ENCODE measurements around the gene ZFAND2B. TPM values are rescaled to one million over a fixed set of nuclear protein-coding genes. Genes with fewer than 3 reads are reported as not detected.

ZFAND2B gene
- total RNA-seq, 1 donor from 2014 or later: 29.8 TPM

- TF ChIP-seq, protein P1, sequence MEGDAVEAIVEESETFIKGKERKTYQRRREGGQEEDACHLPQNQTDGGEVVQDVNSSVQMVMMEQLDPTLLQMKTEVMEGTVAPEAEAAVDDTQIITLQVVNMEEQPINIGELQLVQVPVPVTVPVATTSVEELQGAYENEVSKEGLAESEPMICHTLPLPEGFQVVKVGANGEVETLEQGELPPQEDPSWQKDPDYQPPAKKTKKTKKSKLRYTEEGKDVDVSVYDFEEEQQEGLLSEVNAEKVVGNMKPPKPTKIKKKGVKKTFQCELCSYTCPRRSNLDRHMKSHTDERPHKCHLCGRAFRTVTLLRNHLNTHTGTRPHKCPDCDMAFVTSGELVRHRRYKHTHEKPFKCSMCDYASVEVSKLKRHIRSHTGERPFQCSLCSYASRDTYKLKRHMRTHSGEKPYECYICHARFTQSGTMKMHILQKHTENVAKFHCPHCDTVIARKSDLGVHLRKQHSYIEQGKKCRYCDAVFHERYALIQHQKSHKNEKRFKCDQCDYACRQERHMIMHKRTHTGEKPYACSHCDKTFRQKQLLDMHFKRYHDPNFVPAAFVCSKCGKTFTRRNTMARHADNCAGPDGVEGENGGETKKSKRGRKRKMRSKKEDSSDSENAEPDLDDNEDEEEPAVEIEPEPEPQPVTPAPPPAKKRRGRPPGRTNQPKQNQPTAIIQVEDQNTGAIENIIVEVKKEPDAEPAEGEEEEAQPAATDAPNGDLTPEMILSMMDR (IDR thresholded peaks at IDR 0.05): no peak
- peak overlapping the region; percentile 49 for H3K27ac Mint-ChIP-seq (ENCODE audit: unreplicated experiment)
- no peak overlapping the region for H3K4me3 Mint-ChIP-seq (ENCODE audit: unreplicated experiment)
- no peaks in the 10 kb centered on the region for H3K27me3 Mint-ChIP-seq (ENCODE audit: low read depth)
- H3K36me3 Mint-ChIP-seq (ENCODE audit: low read depth): peaks cover 17% of the 10 kb centered on the region
- DNase-seq (ENCODE audit: low spot score): no peak
- no peaks in the 10 kb centered on the region for H3K9me3 Mint-ChIP-seq (ENCODE audit: low read depth)
- peaks cover 26% of the 10 kb centered on the region for H3K4me1 Mint-ChIP-seq (ENCODE audit: low read depth)
Measured at GRCh38 chr2:219210886-219211362, 4.3 kb downstream of the ZFAND2B start.

DNA sequence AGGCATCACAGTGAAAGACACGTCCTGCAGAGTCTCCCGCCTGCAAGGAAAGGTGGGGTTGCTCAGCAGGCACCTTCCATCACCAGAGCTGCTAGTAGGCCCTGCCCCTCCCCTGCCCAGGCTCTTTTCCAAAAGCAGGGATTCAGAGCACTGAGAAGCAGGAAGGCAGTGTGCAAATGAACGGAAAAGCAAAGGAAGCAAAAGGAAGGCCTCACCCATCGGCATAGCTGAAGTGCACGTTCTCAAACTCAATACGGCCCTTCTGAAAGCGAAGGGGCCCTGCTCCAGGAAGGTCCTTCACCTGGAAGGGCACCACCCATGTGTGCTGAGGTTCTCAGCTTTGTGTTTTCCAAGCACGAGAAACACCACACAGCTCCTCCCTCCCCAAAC, 6.4 kb downstream of the ZFAND2B start:
- no peak for DNase-seq (ENCODE audit: low spot score)
- Mint-ChIP-seq H3K27me3 (ENCODE audit: low read depth) (no peaks in the 10 kb centered on the region), H3K4me1 (ENCODE audit: low read depth) (peaks cover 23% of the 10 kb centered on the region), H3K9me3 (ENCODE audit: low read depth) (no peaks in the 10 kb centered on the region), H3K4me3 (ENCODE audit: unreplicated experiment) (no peak overlapping the region), H3K36me3 (ENCODE audit: low read depth) (peaks cover 17% of the 10 kb centered on the region), H3K27ac (ENCODE audit: unreplicated experiment) (no peak overlapping the region)
- TF ChIP-seq, protein P1 (IDR thresholded peaks at IDR 0.05): no peak

DNA sequence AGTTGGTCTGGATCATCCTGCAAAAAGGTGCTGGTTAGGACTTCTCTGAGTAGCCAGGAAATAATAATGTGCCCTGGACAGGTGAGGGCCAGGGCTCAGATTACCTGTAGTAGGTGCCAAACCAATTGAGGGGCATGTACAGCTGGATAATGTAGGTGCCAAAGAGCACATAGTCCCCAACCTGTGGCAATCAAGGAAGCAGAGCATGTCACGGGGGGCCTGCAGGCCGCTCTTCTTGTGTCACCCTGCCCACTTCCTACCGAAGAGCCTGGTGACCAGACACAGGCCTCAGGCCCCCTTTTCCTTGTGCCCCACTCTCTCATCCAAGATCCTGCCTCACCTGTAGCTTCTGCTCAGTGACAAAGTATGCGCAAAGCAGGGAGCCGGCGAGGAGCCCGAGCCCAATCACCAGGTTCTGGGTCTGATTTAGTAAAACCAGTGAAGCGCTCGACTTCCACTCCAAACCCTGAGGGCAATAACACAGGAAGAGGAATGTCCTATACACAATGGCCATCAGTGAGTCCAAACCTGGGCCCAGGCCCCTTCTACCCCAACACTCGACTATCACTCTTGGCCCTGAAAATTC, 7.0 kb downstream of the ZFAND2B start:
- TF ChIP-seq, protein P1 (IDR thresholded peaks at IDR 0.05): no peak

GRCh38 chr2:219214141-219214540, 7.6 kb downstream of the ZFAND2B start:
- Mint-ChIP-seq H3K27me3 (ENCODE audit: low read depth) (no peaks in the 10 kb centered on the region), H3K4me1 (ENCODE audit: low read depth) (peaks cover 17% of the 10 kb centered on the region), H3K4me3 (ENCODE audit: unreplicated experiment) (no peak overlapping the region), H3K9me3 (ENCODE audit: low read depth) (no peaks in the 10 kb centered on the region), H3K36me3 (ENCODE audit: low read depth) (peaks cover 17% of the 10 kb centered on the region), H3K27ac (ENCODE audit: unreplicated experiment) (no peak overlapping the region)
- TF ChIP-seq, protein P1 (IDR thresholded peaks at IDR 0.05): no peak
- DNase-seq (ENCODE audit: low spot score): no peak

More for the DNA sequence above, 7.0 kb downstream of the ZFAND2B start:
- H3K36me3 Mint-ChIP-seq (ENCODE audit: low read depth): peaks cover 17% of the 10 kb centered on the region
- no peak for DNase-seq (ENCODE audit: low spot score)
- peaks cover 18% of the 10 kb centered on the region for H3K4me1 Mint-ChIP-seq (ENCODE audit: low read depth)
- H3K4me3 Mint-ChIP-seq (ENCODE audit: unreplicated experiment): no peak overlapping the region
- no peaks in the 10 kb centered on the region for H3K9me3 Mint-ChIP-seq (ENCODE audit: low read depth)
- no peak overlapping the region for H3K27ac Mint-ChIP-seq (ENCODE audit: unreplicated experiment)
- no peaks in the 10 kb centered on the region for H3K27me3 Mint-ChIP-seq (ENCODE audit: low read depth)

DNA sequence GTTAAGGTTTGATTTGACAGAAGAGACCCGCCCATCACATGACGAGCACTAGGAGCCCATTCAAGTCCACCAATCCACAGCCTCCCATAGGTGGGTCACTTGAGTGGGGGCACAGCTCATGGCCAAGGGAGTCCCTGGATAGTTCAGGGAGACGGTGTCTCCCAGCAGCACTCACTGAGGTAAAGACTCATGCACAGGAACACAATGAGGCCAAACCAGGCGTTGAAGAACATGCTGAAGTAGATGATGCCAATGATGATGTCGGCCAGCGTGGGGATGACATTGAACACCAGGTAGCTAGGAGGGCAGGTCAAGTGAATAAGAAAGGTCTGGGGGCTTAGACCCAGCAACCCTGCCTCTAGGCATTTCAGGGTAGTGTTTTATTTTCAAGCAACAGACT, 8.2 kb downstream of the ZFAND2B start:
- TF ChIP-seq, protein P1 (IDR thresholded peaks at IDR 0.05): no peak
- peaks cover 15% of the 10 kb centered on the region for H3K36me3 Mint-ChIP-seq (ENCODE audit: low read depth)
- peaks cover 23% of the 10 kb centered on the region for H3K4me1 Mint-ChIP-seq (ENCODE audit: low read depth)
- no peak overlapping the region for H3K4me3 Mint-ChIP-seq (ENCODE audit: unreplicated experiment)
- H3K27me3 Mint-ChIP-seq (ENCODE audit: low read depth): no peaks in the 10 kb centered on the region
- no peaks in the 10 kb centered on the region for H3K9me3 Mint-ChIP-seq (ENCODE audit: low read depth)
- DNase-seq (ENCODE audit: low spot score): no peak
- no peak overlapping the region for H3K27ac Mint-ChIP-seq (ENCODE audit: unreplicated experiment)

All from chondrocyte (in vitro differentiated cells).